CD8-positive, alpha-beta memory T cell (primary cell): Measurements from ENCODE around the gene CAMK1D. TPM values are rescaled to one million over a fixed set of nuclear protein-coding genes. Genes with fewer than 3 reads are reported as not detected.

Experiments used
- CTCF ChIA-PET: fragments of 350-600 bp; sonication (Branson Sonifier 250); formaldehyde crosslinking; loops from one replicate; lab custom pipeline; 2021; ENCODE audit warnings: antibody characterized with exemption; lab: Charles Lee
- POLR2A ChIA-PET: fragments of 350-600 bp; sonication (Branson Sonifier 250); formaldehyde crosslinking; loops from one replicate; lab custom pipeline; 2021; ENCODE audit warnings: antibody characterized with exemption; lab: Charles Lee
- DNase-seq, 5 donors: peaks; one replicate each; pipeline versions ENCODE4 v3.0.0 to v3.0.0-alpha.2; 2020 to 2022; ENCODE audit warnings: mixed read lengths in 1 of 5
- H3K27ac ChIP-seq: one replicate; pipeline ENCODE4 v1.7.0; 2013; ENCODE audit warnings: low read depth, mild to moderate bottlenecking, low read length, moderate library complexity
- H3K27me3 ChIP-seq: 2 replicates; pipeline ENCODE4 v1.7.0; 2013; ENCODE audit warnings: low read length, mild to moderate bottlenecking; ENCODE audit not compliant: insufficient read depth, poor library complexity, severe bottlenecking
- H3K36me3 ChIP-seq: 2 replicates; pipeline ENCODE4 v1.7.0; 2013; ENCODE audit warnings: mild to moderate bottlenecking, low read length, moderate library complexity; ENCODE audit not compliant: insufficient read depth
- H3K4me1 ChIP-seq: 2 replicates; pipeline ENCODE4 v1.7.0; 2013; ENCODE audit warnings: mild to moderate bottlenecking, low read length, moderate library complexity; ENCODE audit not compliant: insufficient read depth
- H3K4me3 ChIP-seq: 2 replicates; pipeline ENCODE4 v1.7.0; 2013; ENCODE audit warnings: mild to moderate bottlenecking, low read length
- H3K9me3 ChIP-seq: 2 replicates; pipeline ENCODE4 v1.7.0; 2013; ENCODE audit warnings: mild to moderate bottlenecking, low read length
- H3K27ac Mint-ChIP-seq, 8 donors: one replicate each; pipeline ENCODE4 v1.8.0; 2020 to 2021; ENCODE audit warnings: mixed read lengths in 8 of 8, mild to moderate bottlenecking in 6 of 8, inconsistent platforms in 3 of 8, moderate library complexity in 3 of 8
- H3K27me3 Mint-ChIP-seq, 2 donors: one replicate each; pipeline ENCODE4 v1.8.0; 2020 to 2021; ENCODE audit warnings: mixed read lengths in 2 of 2, mild to moderate bottlenecking in 1 of 2, moderate library complexity in 1 of 2
- H3K36me3 Mint-ChIP-seq, 3 donors: one replicate each; pipeline ENCODE4 v1.8.0; 2020 to 2021; ENCODE audit warnings: mixed read lengths in 3 of 3, inconsistent platforms in 1 of 3, mild to moderate bottlenecking in 1 of 3
- H3K4me1 Mint-ChIP-seq, 3 donors: one replicate each; pipeline ENCODE4 v1.8.0; 2020 to 2021; ENCODE audit warnings: mixed read lengths in 3 of 3, inconsistent platforms in 1 of 3, mild to moderate bottlenecking in 1 of 3
- H3K4me3 Mint-ChIP-seq, 7 donors: one replicate each; pipeline ENCODE4 v1.8.0; 2020 to 2021; ENCODE audit warnings: mixed read lengths in 7 of 7, mild to moderate bottlenecking in 6 of 7, moderate library complexity in 4 of 7, inconsistent platforms in 2 of 7
- H3K9me3 Mint-ChIP-seq, 5 donors: one replicate each; pipeline ENCODE4 v1.8.0; 2020 to 2022; ENCODE audit warnings: mixed read lengths in 5 of 5, mild to moderate bottlenecking in 3 of 5, moderate library complexity in 2 of 5, inconsistent platforms in 1 of 5
- polyA plus RNA-seq: library from polyadenylated mRNA; unstranded; fragments of 300-500 nt; fragmentation: Illumina TruSeq; gene quantifications from one replicate; pipeline ENCODE4 v1.2.3, GENCODE V29; 2021
- total RNA-seq, 2 experiments: library from RNA; stranded (reverse); gene quantifications; one replicate each; pipeline ENCODE4 v1.2.3, GENCODE V29; 2021

Gene CAMK1D
- total and polyA plus RNA-seq, 3 experiments from 2014 or later = 8.9 to 15.1 (median 10.0) TPM

- Histone ChIP-seq H3K4me1 (no peaks in the 10 kb centered on the region), H3K27ac (no peak overlapping the region), H3K4me3 (no peak overlapping the region), H3K36me3 (no peaks in the 10 kb centered on the region), H3K27me3 (no peaks in the 10 kb centered on the region), H3K9me3 (no peaks in the 10 kb centered on the region)
- no peak for DNase-seq
- Mint-ChIP-seq H3K27me3 (peaks cover 0 to 1% of the 10 kb centered on the region in 2 donors), H3K4me3 (no peak overlapping the region), H3K36me3 (peaks cover 8 to 67% (median 26%) of the 10 kb centered on the region in 3 donors), H3K4me1 (peaks cover 0 to 4% (median 1%) of the 10 kb centered on the region in 3 donors), H3K27ac (peak overlapping the region in 3 of 8 donors; percentile 6 to 52 (median 40)), H3K9me3 (no peaks in the 10 kb centered on the region)
- POLR2A ChIA-PET = no interaction called here
- CTCF ChIA-PET = no interaction called here
These were observed 474.0 kb downstream of the CAMK1D start for GRCh38 chr10:12823328-12823727.

- H3K27ac Mint-ChIP-seq = peak overlapping the region in 1 of 8 donors; percentile 54
- CTCF ChIA-PET = no interaction called here
- no peaks in the 10 kb centered on the region for H3K9me3 Mint-ChIP-seq
- Histone ChIP-seq H3K36me3 (no peaks in the 10 kb centered on the region), H3K9me3 (no peaks in the 10 kb centered on the region), H3K27me3 (no peaks in the 10 kb centered on the region), H3K27ac (no peak overlapping the region), H3K4me1 (no peaks in the 10 kb centered on the region), H3K4me3 (no peak overlapping the region)
- no peak overlapping the region for H3K4me3 Mint-ChIP-seq
- POLR2A ChIA-PET = no interaction called here
- H3K27me3 Mint-ChIP-seq = peaks cover 0 to 1% of the 10 kb centered on the region in 2 donors
- peaks cover 8 to 66% (median 28%) of the 10 kb centered on the region in 3 donors for H3K36me3 Mint-ChIP-seq
- H3K4me1 Mint-ChIP-seq = no peaks in the 10 kb centered on the region
- DNase-seq = no peak
These were observed 476.0 kb downstream of the CAMK1D start for GRCh38 chr10:12825260-12825849.

GRCh38 chr10:12826800-12827372 lies 477.5 kb downstream of the CAMK1D start:
- Mint-ChIP-seq H3K4me3 (no peak overlapping the region), H3K36me3 (peaks cover 8 to 61% (median 29%) of the 10 kb centered on the region in 3 donors), H3K4me1 (no peaks in the 10 kb centered on the region), H3K9me3 (no peaks in the 10 kb centered on the region), H3K27ac (peak overlapping the region in 2 of 8 donors; percentile 7 to 39), H3K27me3 (peaks cover 0 to 1% of the 10 kb centered on the region in 2 donors)
- no peaks in the 10 kb centered on the region for H3K36me3 ChIP-seq
- POLR2A ChIA-PET = no interaction called here
- H3K27me3 ChIP-seq = no peaks in the 10 kb centered on the region
- CTCF ChIA-PET = no interaction called here
- H3K4me3 ChIP-seq = no peak overlapping the region
- H3K9me3 ChIP-seq = no peaks in the 10 kb centered on the region
- DNase-seq = no peak
- no peak overlapping the region for H3K27ac ChIP-seq
- H3K4me1 ChIP-seq = no peaks in the 10 kb centered on the region

GRCh38 chr10:12828736-12829135 lies 479.4 kb downstream of the CAMK1D start:
- H3K27ac ChIP-seq = no peak overlapping the region
- no peaks in the 10 kb centered on the region for H3K27me3 ChIP-seq
- Mint-ChIP-seq H3K27me3 (peaks cover 0 to 1% of the 10 kb centered on the region in 2 donors), H3K4me1 (no peaks in the 10 kb centered on the region), H3K4me3 (no peak overlapping the region), H3K9me3 (no peaks in the 10 kb centered on the region), H3K27ac (no peak overlapping the region), H3K36me3 (peaks cover 8 to 54% (median 27%) of the 10 kb centered on the region in 3 donors)
- CTCF ChIA-PET = no interaction called here
- H3K4me3 ChIP-seq = no peak overlapping the region
- H3K36me3 ChIP-seq = no peaks in the 10 kb centered on the region
- DNase-seq = no peak
- H3K9me3 ChIP-seq = no peaks in the 10 kb centered on the region
- POLR2A ChIA-PET = no interaction called here
- no peaks in the 10 kb centered on the region for H3K4me1 ChIP-seq

- H3K9me3 ChIP-seq = no peaks in the 10 kb centered on the region
- Mint-ChIP-seq H3K27me3 (peaks cover 0 to 1% of the 10 kb centered on the region in 2 donors), H3K4me1 (no peaks in the 10 kb centered on the region), H3K9me3 (no peaks in the 10 kb centered on the region), H3K36me3 (peaks cover 8 to 44% (median 23%) of the 10 kb centered on the region in 3 donors), H3K27ac (no peak overlapping the region), H3K4me3 (no peak overlapping the region)
- DNase-seq = no peak
- no peak overlapping the region for H3K4me3 ChIP-seq
- H3K4me1 ChIP-seq = no peaks in the 10 kb centered on the region
- H3K27ac ChIP-seq = no peak overlapping the region
- no peaks in the 10 kb centered on the region for H3K27me3 ChIP-seq
- POLR2A ChIA-PET = no interaction called here
- CTCF ChIA-PET = no interaction called here
- H3K36me3 ChIP-seq = no peaks in the 10 kb centered on the region
These were observed 480.6 kb downstream of the CAMK1D start for GRCh38 chr10:12829831-12830390.

GRCh38 chr10:12832096-12832495 lies 482.7 kb downstream of the CAMK1D start:
- Mint-ChIP-seq H3K27ac (no peak overlapping the region), H3K9me3 (no peaks in the 10 kb centered on the region), H3K27me3 (peaks cover 0 to 1% of the 10 kb centered on the region in 2 donors), H3K36me3 (peaks cover 0 to 25% (median 12%) of the 10 kb centered on the region in 3 donors), H3K4me3 (peak overlapping the region in 1 of 7 donors; percentile 32), H3K4me1 (no peaks in the 10 kb centered on the region)
- Histone ChIP-seq H3K27ac (no peak overlapping the region), H3K4me3 (no peak overlapping the region), H3K4me1 (no peaks in the 10 kb centered on the region), H3K9me3 (no peaks in the 10 kb centered on the region), H3K27me3 (no peaks in the 10 kb centered on the region), H3K36me3 (no peaks in the 10 kb centered on the region)
- ChIA-PET CTCF (no interaction called here), POLR2A (no interaction called here)
- DNase-seq = no peak

- Histone ChIP-seq H3K4me1 (no peaks in the 10 kb centered on the region), H3K27me3 (no peaks in the 10 kb centered on the region), H3K4me3 (no peak overlapping the region), H3K9me3 (no peaks in the 10 kb centered on the region), H3K27ac (no peak overlapping the region), H3K36me3 (no peaks in the 10 kb centered on the region)
- ChIA-PET POLR2A (no interaction called here), CTCF (no interaction called here)
- Mint-ChIP-seq H3K4me1 (no peaks in the 10 kb centered on the region), H3K27me3 (peaks cover 0 to 1% of the 10 kb centered on the region in 2 donors), H3K36me3 (peaks cover 0 to 15% (median 9%) of the 10 kb centered on the region in 3 donors), H3K9me3 (no peaks in the 10 kb centered on the region), H3K27ac (no peak overlapping the region), H3K4me3 (no peak overlapping the region)
- no peak for DNase-seq
These were observed 484.1 kb downstream of the CAMK1D start for GRCh38 chr10:12833451-12833850.

- Histone ChIP-seq H3K27ac (no peak overlapping the region), H3K9me3 (no peaks in the 10 kb centered on the region), H3K4me3 (no peak overlapping the region), H3K36me3 (no peaks in the 10 kb centered on the region), H3K27me3 (no peaks in the 10 kb centered on the region), H3K4me1 (no peaks in the 10 kb centered on the region)
- CTCF ChIA-PET = no interaction called here
- Mint-ChIP-seq H3K27ac (no peak overlapping the region), H3K4me3 (no peak overlapping the region), H3K36me3 (peaks cover 0 to 9% (median 6%) of the 10 kb centered on the region in 3 donors), H3K4me1 (no peaks in the 10 kb centered on the region), H3K27me3 (peaks cover 0 to 1% of the 10 kb centered on the region in 2 donors), H3K9me3 (no peaks in the 10 kb centered on the region)
- POLR2A ChIA-PET = no interaction called here
- DNase-seq = no peak
These were observed 484.8 kb downstream of the CAMK1D start for GRCh38 chr10:12834116-12834665.
